Hepatic stellate cell (primary cell): ENCODE results near the gene ZNF845.
A peak's percentile ranks its signal among the peaks of the same experiment; 100 is the strongest.
"Not testable (repeated sequence)": the region's sequence is repeated elsewhere in the genome, so short reads cannot be mapped to it uniquely, and the experiment has no call there.

Experiments
- DNase-seq: peaks from one replicate; pipeline ENCODE4 v3.0.0; 2011; ENCODE audit warnings: low spot score

ZNF845 gene

DNA sequence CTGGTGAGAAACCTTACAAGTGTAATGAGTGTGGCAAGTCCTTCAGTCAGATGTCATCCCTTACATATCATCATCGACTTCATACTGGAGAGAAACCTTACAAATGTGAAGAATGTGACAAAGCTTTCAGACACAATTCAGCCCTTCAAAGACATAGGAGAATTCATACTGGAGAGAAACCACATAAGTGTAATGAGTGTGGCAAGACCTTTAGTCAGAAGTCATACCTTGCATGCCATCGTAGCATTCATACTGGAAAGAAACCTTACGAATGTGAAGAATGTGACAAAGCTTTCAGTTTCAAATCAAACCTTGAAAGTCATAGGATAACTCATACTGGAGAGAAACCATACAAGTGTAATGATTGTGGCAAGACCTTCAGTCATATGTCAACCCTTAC lies 47.8 kb downstream of the ZNF845 start:
- no peak for DNase-seq

DNA sequence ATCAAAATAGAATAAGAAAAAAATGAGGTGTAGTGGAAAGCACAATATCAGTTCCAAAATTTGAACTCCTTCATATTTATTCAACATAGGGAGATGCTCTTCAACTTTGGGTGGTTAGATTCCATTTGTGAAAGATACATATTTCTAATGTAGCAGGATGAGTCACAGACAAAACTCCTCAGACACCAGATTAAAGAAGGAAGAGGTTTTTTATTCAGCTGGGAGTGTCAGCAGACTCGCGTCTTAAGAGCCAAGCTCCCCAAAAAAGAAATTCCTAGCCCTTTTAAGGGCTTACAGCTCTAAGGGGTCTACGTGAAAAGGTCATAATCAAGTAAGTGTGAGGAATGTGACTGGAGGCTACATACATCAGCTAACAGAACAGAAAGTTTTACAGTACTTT lies 54.6 kb downstream of the ZNF845 start:
- no peak for DNase-seq

DNA sequence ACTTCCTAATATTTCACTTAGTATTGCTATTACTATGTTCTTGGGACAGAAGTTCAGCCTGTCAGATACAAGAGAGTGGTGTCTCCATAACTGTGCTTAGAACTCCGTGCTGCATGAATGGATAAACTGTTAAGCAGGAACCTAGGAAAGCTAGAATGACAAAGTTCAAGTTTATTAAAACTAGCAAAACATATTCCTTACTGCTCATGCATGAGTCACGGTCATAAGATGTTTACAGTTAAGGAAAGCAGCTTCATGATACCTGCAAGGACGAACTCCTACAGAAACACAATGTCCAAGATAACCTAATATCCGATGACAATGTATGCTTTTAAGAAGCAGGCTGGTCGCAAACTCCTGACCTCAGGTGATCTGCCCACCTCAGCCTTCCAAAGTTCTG lies 55.4 kb downstream of the ZNF845 start:
- DNase-seq, result no peak

DNA sequence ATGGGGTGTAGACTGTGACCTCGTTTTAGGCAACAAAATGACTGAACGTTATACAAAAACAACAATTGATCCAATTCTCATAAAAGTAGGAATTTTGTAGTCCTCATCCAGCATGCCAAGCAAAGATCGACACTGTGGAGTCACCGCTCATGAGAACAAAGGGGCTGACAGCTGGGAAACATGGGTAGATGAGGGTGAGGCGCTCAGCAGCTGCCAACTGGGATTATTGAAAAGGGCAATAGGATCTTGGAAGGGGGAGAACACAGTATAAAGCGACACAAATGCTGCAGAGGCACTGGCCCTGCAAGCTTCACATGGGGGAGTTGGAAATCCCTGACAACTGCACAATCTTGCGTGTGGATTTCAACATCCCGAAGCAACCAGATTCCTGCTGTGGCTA lies 56.0 kb downstream of the ZNF845 start:
- no peak for DNase-seq

DNA sequence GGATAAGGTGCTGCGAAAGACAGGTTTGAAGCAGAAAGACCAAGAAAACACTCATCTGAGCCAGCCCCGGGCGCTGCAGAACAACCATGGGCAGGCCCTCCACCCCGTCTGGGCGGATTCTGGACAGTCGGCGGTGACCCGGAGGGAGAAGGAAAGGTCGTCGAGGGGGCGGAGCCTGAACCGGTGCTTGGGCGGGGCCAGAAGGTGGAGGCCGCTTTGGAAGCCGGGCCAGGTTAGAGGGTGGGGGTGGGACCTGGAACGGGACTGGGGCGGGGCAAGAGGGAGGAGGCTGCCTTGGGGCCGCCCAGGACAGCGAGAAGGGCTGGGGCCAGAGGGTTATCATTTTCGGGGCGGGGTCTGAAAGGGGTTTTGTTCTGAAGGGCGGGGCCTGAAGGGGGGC lies 56.4 kb downstream of the ZNF845 start:
- no peak for DNase-seq

DNA sequence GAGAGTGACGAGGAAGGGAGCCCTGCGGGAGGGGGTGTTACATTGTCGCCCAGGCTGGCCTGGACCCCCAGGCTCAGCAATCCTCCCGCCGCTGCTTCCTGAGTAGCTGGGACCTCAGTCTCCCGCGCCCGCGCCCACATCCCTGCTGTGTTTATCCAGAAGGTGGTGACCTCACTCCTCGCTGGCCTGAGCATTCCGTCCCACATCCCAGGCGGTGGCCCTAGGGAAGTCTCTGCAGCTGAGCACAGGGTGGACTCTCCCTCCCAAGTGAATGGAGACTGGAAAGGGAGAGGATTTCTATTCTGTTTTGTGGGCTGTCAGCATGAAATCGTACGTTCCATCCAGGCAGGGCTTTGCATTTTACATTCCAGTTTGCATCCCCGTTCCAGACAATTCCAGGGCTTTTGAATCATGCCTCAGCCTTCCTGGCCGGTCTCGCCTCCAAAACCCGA lies 61.0 kb downstream of the ZNF845 start:
- peak; percentile 55 for DNase-seq

DNA sequence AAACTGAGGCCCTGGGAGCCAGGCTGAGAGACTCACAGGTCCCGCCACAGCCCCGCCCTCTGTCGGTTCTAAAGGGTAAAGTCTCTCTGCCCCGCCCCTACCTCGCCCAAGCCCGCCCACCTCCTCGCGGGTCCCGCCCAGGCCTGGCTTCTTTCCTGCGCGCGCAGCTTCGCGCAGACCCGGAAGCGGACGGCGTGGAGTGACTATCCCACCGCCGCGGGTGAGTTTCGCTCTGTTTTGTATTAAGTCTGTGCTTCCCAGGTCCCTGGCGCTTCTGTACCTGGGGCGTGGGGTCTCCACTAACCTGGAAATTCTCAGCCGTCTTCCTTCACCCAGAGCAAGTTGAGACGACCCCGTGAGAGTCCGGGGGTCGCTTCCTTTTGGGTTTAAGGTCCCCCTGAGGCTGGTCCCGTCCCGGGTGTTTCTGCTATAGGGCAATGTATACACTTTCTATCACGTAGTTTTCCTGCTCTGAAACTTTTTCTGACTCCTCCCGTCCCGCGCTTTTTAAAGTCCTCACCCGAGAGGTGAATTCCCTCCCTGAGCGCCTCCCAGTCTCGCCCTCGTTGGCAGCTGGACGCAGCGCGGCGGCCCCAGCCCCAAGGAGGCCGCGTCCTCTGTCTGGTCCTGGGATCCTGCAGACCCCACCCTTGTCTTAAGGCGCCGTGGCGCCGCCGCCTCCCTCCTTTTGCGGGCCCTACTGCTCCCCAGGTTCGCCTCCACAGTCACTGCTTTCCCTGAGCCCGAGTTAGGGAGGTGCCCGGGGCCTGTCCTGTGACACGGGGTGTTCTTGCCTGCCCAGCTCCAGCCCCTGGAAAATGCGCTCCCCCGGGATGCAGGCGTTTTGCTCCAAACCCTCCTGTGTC lies 61.7 kb downstream of the ZNF845 start, which contains the start of gene ZNF765:
Gene ZNF765, plus strand, starts transcription at position 176 of the 866 bp plus-strand sequence. CDS start 2,867 bp downstream, outside the sequence.
- DNase-seq, result peak; percentile 91

DNA sequence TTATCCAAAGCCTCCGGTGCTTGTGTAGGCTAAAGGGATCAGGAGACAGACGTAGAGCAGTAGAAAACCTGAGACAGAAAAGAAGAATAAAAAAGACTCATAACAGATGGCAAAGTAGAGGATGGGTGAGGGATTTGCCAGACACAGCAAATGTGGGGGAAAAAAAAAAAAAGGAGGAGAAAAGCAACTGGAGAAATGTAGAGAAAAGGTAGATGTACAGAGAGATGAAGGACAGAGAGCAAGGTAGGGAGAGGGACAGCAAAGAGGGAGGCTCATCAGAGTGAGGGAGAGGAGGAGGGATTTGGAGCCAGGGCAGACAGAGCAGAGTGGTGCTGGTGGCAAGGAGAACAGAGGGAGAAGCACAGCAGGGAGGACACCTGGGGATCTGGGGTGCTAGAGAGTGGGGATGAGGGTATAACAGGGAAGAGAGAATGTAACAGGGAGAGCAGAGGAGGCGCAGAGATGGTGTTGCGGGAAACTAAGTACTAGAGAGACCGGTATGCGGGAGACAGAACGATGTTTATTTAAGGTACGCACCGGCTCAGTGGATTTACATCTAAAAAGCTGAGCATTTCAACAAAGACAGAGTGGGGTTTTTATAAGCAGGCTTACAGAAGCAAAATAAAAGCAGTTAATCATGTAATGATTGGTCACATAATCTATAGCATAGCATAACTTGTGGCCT lies 62.4 kb downstream of the ZNF845 start:
- not testable (repeated sequence) for DNase-seq

DNA sequence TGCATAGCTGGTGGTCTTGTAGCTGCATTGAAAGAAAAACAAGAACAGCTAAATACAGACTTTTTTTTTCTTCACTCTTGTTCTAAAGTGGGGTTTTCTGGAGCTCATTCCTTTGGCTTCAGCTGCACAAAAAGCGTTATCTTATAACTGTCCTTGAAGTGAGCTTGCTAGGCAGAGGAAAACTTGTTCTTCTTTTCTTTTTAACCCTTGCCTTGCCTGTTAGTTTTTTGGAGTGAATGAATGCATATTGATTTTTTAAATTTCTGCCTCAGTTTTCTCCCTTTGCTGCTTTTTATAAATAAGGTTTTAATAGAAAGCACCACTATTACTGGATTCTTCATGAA lies 62.9 kb downstream of the ZNF845 start:
- DNase-seq, result no peak

DNA sequence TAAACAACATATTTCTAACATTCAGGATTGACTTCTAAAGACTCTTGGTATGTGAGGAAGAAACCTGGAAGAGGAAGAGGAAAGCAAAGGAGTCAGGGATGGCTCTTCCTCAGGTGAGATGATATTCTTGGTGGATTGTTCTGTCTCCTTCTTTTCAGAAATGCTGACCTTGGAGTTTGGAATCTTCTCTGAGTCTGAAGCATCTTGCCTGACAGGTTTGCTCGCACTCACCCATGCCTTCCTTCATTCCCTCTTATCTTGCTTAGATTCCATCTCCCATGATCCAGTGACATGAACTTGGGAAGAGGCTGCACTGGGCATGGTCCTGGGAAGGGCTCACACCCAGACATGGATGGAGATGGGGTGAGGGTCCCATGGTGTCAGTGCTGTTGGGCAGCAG lies 64.4 kb downstream of the ZNF845 start:
- not testable (repeated sequence) for DNase-seq
